ENCODE data around the gene SRSF10. TPM values are rescaled to one million over a fixed set of nuclear protein-coding genes. Genes with fewer than 3 reads are reported as not detected.

Gene SRSF10
- total and polyA plus RNA-seq, 9 of the 15 experiments (the other 6 are each of a cell fraction or from before 2014, with no cell fraction given) = 154 to 264 (median 205) TPM

DNA sequence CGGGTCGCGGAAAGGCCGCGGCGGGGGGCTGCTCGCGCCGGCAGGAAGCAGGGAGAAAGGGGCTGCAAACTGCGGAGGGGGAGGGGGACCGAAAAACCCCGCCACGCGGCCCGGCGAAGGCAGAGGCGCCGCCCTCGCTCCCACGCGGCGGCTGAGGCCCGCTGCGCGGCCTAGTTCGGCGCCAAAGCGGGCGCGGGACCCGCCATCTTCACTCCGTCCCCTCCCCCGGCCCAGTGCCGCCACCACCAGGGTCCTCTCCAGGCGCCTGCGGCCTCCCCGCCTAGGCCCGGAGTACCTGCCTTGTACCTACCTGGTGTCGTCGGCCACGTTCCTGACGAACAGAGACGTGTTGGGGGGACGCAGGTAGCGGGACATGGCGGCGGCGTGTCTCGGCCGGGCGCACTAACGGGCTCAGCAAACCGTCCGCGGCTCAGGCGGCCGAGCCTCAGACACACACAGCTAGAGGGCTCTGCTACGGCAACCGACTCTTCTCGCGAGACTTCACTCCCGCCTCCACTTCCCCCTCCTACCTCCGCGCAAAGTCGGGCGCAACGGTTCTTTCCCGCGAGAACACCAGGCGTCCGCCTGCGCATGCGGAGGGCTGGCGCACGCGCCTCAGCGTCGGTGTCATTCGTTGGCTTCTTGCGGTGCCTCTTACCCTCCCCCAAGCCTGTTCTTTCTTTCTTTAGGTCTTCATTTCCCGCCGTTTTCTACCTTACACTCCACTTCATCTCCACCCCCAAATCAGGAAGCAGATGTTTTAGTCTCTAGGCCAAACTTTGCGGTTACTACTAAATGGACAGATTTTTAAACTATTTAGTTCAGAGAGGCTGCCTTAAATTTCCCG lies at the start of gene SRSF10 (continued):
- TF ChIP-seq, protein P1, sequence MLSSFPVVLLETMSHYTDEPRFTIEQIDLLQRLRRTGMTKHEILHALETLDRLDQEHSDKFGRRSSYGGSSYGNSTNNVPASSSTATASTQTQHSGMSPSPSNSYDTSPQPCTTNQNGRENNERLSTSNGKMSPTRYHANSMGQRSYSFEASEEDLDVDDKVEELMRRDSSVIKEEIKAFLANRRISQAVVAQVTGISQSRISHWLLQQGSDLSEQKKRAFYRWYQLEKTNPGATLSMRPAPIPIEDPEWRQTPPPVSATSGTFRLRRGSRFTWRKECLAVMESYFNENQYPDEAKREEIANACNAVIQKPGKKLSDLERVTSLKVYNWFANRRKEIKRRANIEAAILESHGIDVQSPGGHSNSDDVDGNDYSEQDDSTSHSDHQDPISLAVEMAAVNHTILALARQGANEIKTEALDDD (IDR thresholded peaks at IDR 0.05) = peak; percentile 65
- TF ChIP-seq ZFX (CRISPR knock-in tag; IDR thresholded peaks at IDR 0.05) (peak; percentile 100), NCOR1 (IDR thresholded peaks at IDR 0.05) (peak; percentile 14), POU5F1 (IDR thresholded peaks at IDR 0.05; ENCODE audit: borderline replicate concordance, low read depth, low read length, partially characterized antibody) (peak; percentile 94), STAG1 (CRISPR knock-in tag; IDR thresholded peaks at IDR 0.05; ENCODE audit: borderline replicate concordance) (peak; percentile 72), LEF1 (IDR thresholded peaks at IDR 0.05) (peak; percentile 95), DMBX1 (CRISPR knock-in tag; IDR thresholded peaks at IDR 0.05; ENCODE audit: borderline replicate concordance) (peak; percentile 34; the same call in 1 of the 2 replicates), LARP7 (IDR thresholded peaks at IDR 0.05) (peak; percentile 15; the same call in 1 of the 2 replicates), CBFA2T3 (IDR thresholded peaks at IDR 0.05) (peak; percentile 14; the same call in 1 of the 2 replicates), ZNF311 (CRISPR knock-in tag; IDR thresholded peaks at IDR 0.05) (no peak), NELFE (IDR thresholded peaks at IDR 0.05; ENCODE audit: insufficient read depth, insufficient read length) (peak; percentile 33)
- TF ChIP-seq, protein P2, sequence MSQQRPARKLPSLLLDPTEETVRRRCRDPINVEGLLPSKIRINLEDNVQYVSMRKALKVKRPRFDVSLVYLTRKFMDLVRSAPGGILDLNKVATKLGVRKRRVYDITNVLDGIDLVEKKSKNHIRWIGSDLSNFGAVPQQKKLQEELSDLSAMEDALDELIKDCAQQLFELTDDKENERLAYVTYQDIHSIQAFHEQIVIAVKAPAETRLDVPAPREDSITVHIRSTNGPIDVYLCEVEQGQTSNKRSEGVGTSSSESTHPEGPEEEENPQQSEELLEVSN (IDR thresholded peaks at IDR 0.05; ENCODE audit: borderline replicate concordance in 1 of 2, extremely low read depth in 1 of 2, insufficient read depth in 1 of 2, insufficient read length in 1 of 2, low read depth in 1 of 2, low read length in 1 of 2, poor library complexity in 1 of 2, severe bottlenecking in 1 of 2) = peak; percentile 95 to 98
- TF ChIP-seq, protein P3, sequence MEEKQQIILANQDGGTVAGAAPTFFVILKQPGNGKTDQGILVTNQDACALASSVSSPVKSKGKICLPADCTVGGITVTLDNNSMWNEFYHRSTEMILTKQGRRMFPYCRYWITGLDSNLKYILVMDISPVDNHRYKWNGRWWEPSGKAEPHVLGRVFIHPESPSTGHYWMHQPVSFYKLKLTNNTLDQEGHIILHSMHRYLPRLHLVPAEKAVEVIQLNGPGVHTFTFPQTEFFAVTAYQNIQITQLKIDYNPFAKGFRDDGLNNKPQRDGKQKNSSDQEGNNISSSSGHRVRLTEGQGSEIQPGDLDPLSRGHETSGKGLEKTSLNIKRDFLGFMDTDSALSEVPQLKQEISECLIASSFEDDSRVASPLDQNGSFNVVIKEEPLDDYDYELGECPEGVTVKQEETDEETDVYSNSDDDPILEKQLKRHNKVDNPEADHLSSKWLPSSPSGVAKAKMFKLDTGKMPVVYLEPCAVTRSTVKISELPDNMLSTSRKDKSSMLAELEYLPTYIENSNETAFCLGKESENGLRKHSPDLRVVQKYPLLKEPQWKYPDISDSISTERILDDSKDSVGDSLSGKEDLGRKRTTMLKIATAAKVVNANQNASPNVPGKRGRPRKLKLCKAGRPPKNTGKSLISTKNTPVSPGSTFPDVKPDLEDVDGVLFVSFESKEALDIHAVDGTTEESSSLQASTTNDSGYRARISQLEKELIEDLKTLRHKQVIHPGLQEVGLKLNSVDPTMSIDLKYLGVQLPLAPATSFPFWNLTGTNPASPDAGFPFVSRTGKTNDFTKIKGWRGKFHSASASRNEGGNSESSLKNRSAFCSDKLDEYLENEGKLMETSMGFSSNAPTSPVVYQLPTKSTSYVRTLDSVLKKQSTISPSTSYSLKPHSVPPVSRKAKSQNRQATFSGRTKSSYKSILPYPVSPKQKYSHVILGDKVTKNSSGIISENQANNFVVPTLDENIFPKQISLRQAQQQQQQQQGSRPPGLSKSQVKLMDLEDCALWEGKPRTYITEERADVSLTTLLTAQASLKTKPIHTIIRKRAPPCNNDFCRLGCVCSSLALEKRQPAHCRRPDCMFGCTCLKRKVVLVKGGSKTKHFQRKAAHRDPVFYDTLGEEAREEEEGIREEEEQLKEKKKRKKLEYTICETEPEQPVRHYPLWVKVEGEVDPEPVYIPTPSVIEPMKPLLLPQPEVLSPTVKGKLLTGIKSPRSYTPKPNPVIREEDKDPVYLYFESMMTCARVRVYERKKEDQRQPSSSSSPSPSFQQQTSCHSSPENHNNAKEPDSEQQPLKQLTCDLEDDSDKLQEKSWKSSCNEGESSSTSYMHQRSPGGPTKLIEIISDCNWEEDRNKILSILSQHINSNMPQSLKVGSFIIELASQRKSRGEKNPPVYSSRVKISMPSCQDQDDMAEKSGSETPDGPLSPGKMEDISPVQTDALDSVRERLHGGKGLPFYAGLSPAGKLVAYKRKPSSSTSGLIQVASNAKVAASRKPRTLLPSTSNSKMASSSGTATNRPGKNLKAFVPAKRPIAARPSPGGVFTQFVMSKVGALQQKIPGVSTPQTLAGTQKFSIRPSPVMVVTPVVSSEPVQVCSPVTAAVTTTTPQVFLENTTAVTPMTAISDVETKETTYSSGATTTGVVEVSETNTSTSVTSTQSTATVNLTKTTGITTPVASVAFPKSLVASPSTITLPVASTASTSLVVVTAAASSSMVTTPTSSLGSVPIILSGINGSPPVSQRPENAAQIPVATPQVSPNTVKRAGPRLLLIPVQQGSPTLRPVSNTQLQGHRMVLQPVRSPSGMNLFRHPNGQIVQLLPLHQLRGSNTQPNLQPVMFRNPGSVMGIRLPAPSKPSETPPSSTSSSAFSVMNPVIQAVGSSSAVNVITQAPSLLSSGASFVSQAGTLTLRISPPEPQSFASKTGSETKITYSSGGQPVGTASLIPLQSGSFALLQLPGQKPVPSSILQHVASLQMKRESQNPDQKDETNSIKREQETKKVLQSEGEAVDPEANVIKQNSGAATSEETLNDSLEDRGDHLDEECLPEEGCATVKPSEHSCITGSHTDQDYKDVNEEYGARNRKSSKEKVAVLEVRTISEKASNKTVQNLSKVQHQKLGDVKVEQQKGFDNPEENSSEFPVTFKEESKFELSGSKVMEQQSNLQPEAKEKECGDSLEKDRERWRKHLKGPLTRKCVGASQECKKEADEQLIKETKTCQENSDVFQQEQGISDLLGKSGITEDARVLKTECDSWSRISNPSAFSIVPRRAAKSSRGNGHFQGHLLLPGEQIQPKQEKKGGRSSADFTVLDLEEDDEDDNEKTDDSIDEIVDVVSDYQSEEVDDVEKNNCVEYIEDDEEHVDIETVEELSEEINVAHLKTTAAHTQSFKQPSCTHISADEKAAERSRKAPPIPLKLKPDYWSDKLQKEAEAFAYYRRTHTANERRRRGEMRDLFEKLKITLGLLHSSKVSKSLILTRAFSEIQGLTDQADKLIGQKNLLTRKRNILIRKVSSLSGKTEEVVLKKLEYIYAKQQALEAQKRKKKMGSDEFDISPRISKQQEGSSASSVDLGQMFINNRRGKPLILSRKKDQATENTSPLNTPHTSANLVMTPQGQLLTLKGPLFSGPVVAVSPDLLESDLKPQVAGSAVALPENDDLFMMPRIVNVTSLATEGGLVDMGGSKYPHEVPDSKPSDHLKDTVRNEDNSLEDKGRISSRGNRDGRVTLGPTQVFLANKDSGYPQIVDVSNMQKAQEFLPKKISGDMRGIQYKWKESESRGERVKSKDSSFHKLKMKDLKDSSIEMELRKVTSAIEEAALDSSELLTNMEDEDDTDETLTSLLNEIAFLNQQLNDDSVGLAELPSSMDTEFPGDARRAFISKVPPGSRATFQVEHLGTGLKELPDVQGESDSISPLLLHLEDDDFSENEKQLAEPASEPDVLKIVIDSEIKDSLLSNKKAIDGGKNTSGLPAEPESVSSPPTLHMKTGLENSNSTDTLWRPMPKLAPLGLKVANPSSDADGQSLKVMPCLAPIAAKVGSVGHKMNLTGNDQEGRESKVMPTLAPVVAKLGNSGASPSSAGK (IDR thresholded peaks at IDR 0.05) = peak; percentile 97

Data from K562 (cell line).